Measurements from ENCODE around the gene DLG4.

Gene DLG4

DNA sequence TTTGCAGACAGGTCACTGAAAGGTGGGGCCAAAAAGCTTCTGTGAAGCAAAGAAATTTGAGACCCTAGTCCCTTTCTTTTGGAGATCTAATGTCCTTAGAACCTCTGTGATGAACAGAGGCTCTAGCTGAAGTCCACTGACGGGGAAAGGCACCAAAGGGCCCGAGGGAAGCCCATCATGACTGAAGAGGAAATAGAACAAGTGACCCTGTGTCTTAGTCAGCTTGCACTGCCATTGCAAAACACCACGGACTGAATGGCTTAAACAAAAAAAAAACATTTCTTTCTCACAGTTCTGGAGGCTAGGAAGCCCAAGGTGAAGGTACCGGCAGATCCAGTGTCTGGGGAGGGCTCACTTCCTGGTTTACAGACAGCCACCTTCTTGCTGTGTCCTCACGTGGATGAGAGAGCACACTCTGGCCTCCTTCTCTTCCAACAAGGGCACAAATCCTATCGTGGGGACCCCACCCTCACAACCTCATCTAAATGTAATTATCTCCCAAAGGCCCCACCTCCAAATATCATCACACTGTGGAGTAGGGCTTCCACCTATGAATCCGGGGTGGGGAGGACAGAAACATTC, 80.7 kb downstream of the DLG4 start:
- Histone ChIP-seq H3K4me2 (peak overlapping the region in 5 of 11 experiments; percentile 2 to 94 (median 76); a peak in 9 of 22 replicates), H3K27me3 (no peaks in the 10 kb centered on the region; a peak in 1 of 22 replicates), H3K36me3 (no peaks in the 10 kb centered on the region), H3K4me1 (peaks cover 11 to 58% (median 32%) of the 10 kb centered on the region in 10 experiments), H3K9me3 (replicated peaks in 1 of 11) (no peaks in the 10 kb centered on the region), H4K20me1 (no peaks in the 10 kb centered on the region), H3K27ac (peak overlapping the region in 3 of 11 experiments; percentile 7 to 40 (median 26); a peak in 4 of 22 replicates), H3K4me3 (no peak overlapping the region), H3K9ac (peak overlapping the region in 1 of 11 experiments; percentile 10; a peak in 1 of 22 replicates)
- TF ChIP-seq Cebpa-rat (IDR thresholded peaks at IDR 0.05): no peak; a peak in 1 of 22 replicates

DNA sequence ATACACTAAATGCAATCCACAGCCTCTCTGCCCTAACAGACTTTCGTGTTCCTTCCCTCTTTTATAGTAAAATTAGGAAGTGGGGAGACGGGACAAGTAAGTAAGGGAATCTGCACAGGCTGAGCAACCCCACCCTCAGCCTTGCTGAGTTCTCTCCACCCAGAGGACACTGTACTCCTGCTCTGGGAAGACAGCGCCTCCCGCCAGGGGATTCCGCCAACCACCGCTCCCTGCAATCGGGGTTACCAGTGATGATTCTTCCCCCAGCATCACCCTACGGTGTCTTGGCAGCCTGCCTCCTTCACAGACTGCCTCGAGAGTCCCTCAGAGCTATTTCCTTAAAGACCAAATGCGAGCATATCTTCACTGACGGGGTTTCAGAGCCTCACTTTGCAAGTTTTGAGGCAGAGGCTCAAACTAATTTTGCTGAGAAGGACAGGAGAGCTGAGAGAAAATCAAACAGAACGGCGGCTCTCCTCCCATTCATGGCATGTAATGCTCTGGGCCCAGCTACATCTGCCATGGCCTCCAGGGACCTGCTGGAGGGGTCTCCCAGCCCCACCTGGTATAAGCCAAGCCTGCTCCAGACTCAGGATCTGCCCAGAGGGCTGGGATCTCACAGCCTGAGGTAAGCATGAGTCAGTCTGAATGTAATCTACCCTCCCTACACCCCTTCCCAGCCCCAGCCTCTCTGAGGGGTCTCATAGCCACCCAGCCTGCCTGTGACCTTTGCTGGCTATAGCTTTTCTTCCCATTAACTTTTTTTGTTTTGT, 82.3 kb downstream of the DLG4 start:
- Histone ChIP-seq H3K36me3 (no peaks in the 10 kb centered on the region), H3K27ac (peak overlapping the region in 1 of 11 experiments; percentile 17; a peak in 2 of 22 replicates), H3K4me3 (no peak overlapping the region), H3K27me3 (no peaks in the 10 kb centered on the region; a peak in 1 of 22 replicates), H3K4me1 (peaks cover 26 to 73% (median 47%) of the 10 kb centered on the region in 10 experiments), H3K9ac (peak overlapping the region in 1 of 11 experiments; percentile 3; a peak in 1 of 22 replicates), H4K20me1 (no peaks in the 10 kb centered on the region), H3K9me3 (replicated peaks in 1 of 11) (no peaks in the 10 kb centered on the region), H3K4me2 (peak overlapping the region in 5 of 11 experiments; percentile 3 to 94 (median 38); a peak in 8 of 22 replicates)
- no peak for TF ChIP-seq Cebpa-rat (IDR thresholded peaks at IDR 0.05)

Data from BLaER1 treated with 17β-estradiol and CSF1 and Interleukin-3, amounts not matched to agents 10 nM and 100 nM (cell line).